Right renal pelvis (tissue), 4 donors: ENCODE measurements around the gene FBXL7. TPM values are rescaled to one million over a fixed set of nuclear protein-coding genes. Genes with fewer than 3 reads are reported as not detected.
A peak's percentile ranks its signal among the peaks of the same experiment; 100 is the strongest.

Experiments
- DNase-seq, 4 donors: peaks; one replicate each; pipeline ENCODE4 v3.0.0-alpha.2; 2013; ENCODE audit warnings: low read depth in 4 of 4, low spot score in 3 of 4, missing footprints in 1 of 4
- polyA plus RNA-seq, 4 donors: library from polyadenylated mRNA; unstranded; fragments of 120-200 nt; gene quantifications; one replicate each; pipeline ENCODE4 v1.2.1, GENCODE V29; 2013; ENCODE audit not compliant: insufficient read length in 4 of 4

Gene FBXL7
- 10 to 100 TPM; 25.9 to 30.1 (median 28.2) TPM for polyA plus RNA-seq

DNA sequence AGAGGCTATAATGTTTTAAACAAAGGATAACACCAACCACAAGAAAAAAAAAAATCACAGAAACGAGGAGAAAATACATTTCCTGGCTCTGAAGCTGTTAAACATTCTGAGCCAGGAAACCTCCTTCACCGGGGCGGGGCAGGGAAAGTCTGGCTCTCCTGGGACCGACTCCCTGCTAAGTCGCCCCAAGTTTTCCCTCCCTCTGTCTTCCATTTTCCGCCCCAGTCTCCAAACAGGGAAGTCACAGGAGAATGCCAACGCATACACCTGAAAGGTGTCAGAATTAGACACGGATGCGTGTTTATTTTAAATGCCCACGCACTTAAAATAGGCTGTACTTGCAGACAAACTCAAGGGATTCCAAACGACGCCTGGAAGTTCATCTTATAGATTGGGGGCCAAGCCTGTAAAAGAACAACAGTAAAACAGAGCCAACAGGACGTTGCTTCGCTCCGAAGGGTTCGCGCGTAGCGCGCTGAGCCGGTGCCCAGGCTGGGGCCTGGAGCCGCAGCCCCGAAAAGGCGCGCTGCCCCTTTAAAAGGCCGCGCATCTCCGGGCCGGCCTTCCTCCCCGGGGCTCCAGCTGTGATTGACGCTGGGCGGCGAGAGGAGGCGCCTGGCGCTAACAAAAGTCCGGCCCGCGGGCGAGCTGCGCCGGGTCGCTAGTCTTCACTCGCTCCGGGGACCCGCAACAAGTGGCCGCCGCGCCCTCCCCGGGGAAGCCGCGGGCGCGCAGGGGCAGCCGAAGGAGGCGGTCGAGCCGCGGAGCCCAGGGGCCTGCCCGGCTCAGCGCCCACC, at the start of gene FBXL7:
TSS of gene FBXL7 (plus strand) at position 653 of the 797 bp plus-strand sequence.
- DNase-seq = peak in 3 of 4 donors; percentile 61 to 70 (median 66)

DNA sequence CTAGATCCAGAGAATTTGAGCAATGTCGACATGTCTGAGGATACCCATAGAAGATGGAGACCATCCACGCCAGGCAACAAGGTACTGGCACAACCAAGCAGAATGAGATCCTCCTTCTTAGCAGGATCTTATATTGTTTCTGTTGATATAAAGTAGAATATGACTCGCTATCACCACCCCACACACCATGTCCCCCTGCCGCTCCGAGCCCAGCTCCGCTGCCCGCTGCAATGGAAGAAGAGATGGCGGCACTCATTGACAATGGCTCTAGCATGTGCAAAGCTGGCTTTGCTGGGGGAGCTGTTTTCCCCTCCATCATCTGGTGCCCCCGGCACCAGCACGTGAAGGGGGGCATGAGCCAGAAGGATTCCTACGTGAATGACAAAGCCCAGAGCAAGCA, 49.5 kb upstream of the FBXL7 start:
- no peak for DNase-seq

DNA sequence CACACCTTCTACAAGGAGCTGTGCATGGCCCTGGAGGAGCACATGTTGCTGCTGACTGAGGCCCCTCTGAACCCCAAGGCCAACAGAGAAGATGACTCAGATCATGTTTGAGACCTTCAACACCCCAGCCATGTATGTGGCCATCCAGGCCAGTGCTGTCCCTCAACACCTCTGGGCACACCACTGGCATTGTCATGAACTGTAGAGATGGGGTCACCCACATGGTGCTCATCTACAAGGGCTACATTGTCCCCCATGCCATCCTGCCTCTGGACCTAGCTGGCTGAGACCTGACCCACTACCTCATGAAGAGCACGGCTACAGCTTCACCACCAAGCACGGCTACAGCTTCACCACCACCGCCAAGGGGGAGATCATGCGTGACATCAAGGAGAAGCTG, 49.0 kb upstream of the FBXL7 start:
- DNase-seq = no peak

DNA sequence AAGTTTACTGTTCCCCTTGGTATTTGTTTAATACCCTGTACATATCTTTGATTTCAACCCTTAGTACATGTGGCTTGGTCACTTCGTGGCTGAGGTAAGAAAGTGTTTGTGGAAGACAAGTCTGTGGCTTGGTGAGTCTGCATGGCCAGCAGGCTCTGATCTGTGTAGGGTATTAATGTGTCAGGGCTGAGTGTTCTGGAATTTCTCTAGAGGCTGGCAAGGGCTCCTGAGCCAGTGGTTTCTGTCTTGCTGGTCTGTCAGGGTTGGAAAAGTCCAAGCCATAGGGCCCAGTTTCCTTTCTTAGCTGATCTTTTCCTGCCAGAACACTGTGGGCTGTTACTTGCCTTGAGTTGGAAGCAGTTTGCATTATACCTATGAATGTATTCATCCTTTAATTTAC, 48.0 kb upstream of the FBXL7 start:
- no peak for DNase-seq

DNA sequence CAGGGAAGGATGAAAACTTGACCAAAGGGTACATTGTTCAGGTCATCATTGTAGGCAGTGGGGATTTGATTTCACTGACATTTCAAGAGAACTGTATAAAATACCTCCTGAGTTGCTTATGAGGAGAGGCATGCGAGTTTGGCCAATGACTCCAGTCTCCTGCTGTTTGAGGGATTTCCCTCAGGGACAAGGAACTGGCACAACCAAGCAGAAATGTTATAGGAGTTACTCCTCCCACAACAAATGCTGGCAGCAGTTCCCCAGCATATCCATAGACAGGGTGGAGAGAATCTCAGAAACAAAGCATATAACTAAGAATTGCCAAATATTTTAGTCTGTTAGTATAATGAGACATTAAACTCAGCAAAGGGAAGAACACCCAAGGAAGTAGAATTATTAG, 47.2 kb upstream of the FBXL7 start:
- DNase-seq = no peak

DNA sequence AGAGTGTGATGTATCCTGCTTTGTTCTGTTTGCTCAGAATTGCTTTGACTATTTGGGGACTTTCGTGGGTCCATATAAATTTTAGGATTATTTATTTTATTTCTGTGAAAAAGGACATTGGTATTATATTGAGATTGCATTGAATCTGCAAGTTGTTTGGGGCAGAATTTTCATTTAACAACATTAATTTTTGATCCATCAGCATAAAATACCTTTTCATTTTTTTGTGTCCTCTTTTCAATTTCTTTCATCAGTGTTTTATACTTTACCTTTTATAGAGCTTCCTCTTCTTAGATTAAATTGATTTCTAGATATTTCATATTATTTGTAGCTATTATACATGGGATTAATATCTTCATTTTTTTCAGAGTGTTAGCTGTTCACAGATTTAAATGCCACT, 40.8 kb upstream of the FBXL7 start:
- no peak for DNase-seq

DNA sequence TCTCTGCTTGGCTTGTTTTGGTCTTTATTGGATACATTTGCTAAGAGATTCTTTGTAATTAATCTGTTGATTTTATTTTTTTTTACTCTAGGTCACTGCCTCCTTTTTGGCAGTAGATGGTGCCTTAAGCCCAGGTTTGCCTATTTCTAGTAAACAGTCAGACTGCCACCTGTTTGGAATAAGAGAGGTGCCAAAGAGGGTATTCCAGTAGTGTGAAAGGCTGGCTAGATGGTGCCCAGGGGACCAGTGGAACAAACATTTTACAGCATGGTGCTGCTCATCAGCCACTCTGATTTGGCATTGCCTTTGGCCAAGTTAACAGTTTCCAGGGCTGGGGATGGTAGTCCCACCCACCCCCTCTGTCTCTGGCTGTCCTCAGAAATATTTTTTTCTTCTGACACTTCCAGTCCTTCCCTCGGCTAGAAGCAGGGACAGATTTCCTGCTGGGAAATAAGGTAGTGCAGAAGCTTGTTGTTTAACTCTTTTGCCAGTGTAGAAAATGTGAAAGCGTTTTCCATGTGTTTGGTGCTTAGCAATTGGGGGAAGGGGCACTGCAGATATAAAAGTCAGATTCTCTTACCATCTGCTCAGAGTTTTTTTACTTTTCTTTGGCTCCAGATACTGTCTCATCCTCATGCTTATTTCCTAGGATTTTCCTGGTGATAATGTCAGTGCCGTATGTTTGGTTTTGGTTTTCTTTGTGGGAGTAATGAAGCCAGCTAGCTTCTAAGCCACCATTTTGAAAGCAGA, 36.6 kb upstream of the FBXL7 start:
- DNase-seq = no peak

DNA sequence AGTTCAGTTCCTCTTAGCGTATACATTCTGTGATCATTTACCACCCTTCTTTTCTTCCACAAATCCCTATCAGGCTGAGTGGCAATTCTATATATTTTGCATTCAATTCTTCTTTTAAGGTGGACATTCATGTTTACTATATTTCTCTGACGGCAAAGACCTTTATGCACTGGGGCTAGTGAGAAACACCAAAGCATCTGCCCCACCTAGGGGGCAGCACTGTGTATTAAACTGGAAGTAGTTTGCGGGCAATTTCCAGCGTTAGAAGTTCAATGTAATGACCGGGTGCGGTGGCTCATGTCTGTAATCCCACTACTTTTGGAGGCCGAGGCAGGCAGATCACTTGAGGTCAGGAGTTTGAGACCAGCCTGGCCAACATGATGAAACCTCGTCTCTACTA, 27.9 kb upstream of the FBXL7 start:
- DNase-seq = no peak

DNA sequence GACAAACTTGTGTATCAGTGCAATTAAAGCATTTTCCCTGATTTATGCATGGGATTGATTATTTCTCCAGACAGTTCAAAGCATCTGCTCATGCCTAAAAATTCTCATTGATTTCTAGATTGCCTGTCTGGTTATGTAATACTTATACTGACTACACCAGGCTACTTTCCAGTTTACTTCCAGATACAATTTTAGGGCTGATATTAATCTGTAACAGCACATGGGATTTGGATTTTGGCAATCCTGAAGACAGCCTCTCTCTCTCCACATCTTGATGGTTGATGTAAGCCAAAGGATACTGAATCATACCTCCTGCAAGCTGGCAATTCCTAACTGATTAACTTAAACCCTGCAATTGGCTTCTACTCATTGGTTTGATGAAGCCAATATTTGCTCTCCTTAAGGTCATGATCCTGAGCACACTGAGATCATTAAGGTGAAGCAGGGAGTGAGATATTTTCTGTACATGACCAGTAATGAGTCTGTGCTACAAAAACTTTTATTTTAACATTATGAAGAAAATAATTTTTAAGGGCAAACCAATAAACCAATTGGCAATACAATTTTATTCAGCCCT, 25.7 kb upstream of the FBXL7 start:
- DNase-seq = no peak

DNA sequence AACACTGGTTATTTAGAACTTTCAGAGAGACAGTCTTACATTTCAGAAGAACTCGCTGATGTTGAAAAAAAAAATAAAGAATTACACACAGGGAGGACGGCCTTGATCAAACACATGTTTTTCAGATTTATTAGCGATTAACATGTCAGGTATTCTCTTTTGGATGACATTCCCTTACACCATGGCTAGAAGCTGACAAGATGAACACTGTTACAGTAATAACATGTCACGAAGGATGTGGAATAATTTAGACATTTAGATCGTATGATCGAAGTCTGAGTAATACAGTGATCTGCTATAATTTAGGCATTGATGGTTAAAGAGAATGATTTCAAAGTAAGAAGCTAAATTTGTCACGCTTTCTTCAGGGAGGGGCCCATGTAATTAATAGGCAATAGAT, 24.6 kb upstream of the FBXL7 start:
- no peak for DNase-seq

DNA sequence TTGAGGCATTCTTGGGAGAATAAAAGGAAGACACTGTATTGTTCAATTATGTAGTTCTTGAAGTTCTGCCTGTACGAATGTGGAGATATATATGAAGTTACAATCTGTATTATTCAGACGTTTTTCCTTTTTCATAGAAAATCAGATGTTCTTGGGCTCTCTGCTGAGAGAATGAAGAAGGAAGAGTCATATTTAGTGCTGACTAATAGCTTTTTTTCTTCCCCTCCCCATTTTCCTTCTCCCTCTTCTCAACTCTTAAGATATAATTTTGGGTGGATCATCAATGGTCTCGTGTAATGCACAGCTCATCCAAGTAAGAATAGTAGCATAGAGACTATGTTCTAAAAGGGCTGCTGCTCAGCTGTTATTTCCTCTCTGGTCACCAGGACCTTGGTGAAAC, 23.0 kb upstream of the FBXL7 start:
- DNase-seq = no peak

DNA sequence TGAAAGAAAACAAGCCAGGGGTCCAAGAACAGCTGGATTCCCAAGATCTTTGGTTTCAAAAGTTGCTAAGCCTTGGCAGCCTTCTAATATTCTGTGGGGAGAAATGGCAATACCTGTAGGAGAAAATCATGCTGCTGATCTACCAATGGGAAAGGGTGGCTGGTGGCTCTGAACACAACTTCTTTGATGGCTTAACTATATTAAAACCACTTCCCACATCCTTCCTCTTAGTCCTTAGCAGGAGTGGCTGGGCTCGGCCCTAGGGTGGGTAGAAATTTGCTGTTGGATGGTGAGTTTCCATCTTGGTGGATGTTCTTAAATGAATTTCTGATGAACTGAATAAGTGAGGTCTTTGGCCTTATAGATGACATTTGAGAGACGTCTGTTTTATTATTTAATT, 19.5 kb upstream of the FBXL7 start:
- no peak for DNase-seq

DNA sequence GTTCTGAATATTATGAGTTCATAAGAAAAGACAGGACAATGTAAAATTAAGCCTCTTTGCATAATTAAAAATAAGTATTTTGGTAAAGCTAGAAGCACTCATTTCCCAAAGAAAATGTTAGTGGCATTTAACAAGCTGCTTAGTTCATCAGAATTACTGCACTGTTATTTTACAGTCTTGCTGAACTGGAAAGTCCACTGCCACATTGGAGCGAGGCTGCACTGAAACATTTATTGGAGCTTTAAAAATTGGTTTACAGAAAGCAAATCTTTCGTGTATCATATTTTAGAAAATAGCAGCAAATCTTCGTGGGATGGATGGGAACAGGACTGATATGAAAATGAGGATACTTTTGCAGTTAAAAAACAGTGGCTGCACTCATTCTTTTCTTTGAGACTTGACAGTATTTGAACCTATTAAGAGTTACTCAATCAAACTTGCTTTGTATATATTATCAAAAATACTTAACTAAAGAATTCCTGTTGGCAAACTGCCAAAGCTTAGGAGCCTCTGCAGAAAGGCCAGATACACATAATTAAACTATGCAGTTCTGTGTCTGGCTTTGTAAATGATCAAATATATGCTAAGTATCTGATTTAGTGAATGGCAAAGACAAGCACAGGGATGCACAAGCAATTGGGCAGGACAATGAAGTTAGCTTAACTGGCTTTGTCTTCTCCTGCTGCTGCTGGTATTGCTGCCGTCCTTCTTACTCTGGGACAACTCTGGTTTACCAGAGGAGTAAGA, 16.5 kb upstream of the FBXL7 start:
- peak in 1 of 4 donors; percentile 27 for DNase-seq

DNA sequence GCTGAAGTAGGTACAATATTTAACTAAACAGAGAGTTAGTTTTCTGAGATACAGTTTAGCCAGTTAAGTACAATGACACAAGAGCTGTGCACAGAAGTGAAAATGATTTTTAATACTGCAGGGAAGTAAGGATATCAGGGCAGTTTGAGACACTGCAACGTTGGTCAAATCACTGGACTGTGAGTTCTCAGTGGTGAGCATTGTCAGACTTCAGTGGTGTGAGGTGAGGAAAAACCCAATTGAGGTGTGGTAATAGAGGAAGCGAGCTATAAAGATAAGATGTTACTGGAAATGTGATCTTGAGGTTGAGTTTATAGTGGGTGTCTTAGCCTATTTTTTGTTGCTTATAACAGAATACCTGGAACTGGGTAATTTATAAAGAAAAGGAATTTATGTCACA, 12.8 kb upstream of the FBXL7 start:
- no peak for DNase-seq

DNA sequence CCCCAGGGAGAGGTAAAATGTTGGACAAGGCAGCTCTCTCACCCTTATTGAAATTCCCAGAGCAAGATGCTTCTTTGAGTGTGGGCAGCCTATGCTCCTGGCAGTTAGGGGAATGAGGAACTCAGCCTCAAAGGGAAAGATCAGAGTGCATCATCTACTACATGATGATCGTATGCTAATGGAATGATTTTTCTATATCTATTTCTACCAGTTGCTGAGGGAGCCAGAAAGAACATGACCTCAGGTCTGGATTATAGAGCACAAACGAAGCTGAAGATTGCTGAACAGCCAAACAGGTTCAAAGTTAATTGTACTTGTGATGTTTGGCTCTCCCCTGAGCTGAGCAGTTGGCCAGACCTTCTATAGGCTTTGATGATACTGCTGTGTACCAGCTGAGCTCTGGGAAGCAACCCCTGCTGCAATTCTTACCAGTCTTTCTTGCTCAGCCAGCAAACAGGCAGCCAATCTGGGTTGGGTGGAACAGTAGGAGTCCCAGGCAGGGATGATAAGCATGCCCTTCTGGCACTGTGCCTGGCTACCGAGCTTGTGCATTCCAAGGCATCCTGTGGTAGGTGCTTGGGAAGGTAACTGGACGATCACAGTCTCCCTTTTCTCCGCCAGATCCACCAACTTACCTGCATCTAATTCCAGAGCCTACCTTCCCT, 10.3 kb upstream of the FBXL7 start:
- DNase-seq = no peak

DNA sequence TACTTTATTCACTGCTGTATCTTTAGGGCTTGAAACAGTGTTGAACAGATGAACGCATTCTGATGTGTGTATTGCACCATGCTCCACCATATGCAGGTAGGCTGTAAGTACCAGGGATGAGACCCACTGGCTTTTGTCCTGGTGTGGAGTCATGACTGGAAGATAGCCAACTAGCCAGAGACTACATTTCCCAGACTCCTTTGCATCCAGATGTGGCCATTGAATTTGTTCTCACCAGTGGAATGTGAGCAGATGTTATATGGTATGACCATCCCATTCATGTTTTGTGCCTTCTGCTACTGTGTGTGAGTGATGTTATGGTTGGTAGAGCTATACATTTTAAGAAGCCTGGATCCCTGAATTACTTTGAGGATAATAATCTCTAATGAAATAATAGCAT, 7.4 kb upstream of the FBXL7 start:
- no peak for DNase-seq

DNA sequence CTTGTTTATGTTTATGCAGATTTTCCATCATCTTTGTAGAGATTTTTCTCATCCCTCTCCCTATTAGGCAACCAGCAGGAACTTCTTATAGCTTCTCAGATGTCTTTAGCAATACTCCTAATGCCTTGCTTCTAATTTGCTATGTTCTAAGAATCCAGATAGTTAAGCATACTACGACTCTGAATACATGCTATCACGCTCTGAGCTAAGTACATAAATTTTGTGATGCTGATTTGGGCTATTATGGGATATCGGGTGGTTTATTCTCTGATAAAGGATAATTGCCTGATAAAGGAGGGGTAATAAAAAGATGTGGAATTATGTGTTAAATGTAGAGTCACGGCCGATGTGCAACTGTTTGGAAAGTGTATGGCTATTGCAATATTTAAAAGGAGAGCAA, 6.5 kb upstream of the FBXL7 start:
- DNase-seq = no peak

DNA sequence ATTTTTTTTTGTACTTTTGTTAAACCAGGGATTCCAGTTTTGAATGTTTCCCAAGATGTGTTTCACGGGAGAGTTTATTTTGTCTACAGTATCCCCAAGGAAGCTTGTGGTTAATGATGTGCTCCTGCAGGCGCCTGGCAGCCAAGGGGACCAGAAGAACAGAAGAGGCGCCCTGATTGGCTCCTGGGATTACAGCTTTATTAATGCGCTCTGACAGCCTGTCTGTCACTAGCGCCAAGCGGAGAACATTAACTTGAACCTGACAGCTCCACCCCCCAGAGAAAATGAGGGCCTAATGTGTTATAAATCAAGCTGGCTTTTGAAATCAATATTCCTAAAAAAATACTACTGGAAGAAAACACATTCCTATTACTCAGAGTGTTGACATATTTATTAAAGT, 5.0 kb upstream of the FBXL7 start:
- no peak for DNase-seq

DNA sequence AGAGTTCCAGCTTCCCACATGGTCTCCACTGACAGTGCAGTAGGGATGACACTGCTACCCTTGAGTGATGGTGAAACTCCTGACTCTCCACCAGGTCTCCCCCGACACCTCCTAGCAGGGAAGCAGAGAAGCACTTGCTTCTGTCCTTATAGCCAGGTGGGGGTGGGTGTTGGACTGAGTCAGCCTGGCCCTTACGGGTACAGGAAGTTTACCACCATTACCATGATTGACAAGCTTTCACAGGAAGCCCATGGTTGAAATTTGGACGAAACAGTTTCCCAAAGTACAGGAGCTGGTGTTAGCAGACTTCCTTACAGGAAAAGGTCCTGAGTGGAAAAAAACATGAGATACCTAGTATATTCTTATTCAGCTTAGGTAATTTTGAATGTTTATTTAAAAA, 3.1 kb upstream of the FBXL7 start:
- DNase-seq = no peak

DNA sequence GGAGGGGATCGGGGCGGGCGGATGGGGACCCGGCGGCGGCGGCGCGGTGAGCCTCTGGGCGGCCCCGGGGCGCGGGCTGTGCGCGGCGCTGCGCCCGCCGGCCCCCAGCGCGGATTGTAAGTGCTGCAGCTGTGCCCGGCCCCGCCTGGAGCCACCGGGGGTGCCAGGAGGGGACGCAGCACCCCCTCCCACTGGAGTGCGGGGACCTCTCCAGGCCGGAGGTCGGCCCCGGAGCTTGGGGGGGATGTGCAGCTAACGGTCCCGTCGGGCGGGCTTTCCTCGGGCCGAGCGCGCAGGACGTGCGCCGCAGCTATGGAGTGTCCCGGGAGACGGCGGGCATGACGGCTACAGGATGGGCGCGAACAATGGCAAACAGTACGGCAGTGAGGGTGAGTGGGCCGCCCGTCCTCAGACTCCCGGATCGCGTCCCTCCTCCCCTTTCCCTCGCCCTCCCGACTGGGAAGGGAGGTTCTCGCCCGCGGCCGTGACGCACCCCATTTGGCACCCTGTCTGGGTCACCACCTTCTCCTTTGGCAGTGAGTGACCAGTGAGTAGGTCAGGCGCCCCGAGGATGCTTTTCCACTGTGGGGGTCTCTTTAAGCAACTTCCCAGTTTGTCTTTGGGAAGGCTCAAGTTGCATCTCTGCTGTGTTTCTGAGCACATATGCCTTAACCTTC, 483 bp downstream of the FBXL7 start:
- DNase-seq = peak in 1 of 4 donors; percentile 34
